Measurements from ENCODE around the gene UBASH3B. TPM values are rescaled to one million over a fixed set of nuclear protein-coding genes. Genes with fewer than 3 reads are reported as not detected.

Gene UBASH3B
- total and polyA plus RNA-seq, 2 donors (not counting 1 experiment from before 2014, with no cell fraction given), result 13.1 to 44.4 TPM

GRCh38 chr11:122804796-122805195 lies 149.3 kb downstream of the UBASH3B start:
- TF ChIP-seq EZH2 (IDR thresholded peaks at IDR 0.05; ENCODE audit: low read length, missing control alignments), result no peak
- TF ChIP-seq CTCF (conservative IDR thresholded peaks at IDR 0.05 in 1 of 2, IDR thresholded peaks at IDR 0.05 in 1 of 2; ENCODE audit: low read depth in 1 of 2, low read length in 2 of 2), result no peak
- H3K27ac ChIP-seq (ENCODE audit: insufficient read depth, low read length), result no peak overlapping the region
- H3K4me3 ChIP-seq (replicated peaks in 1 of 4; ENCODE audit: control extremely low read depth in 1 of 4, insufficient read depth in 1 of 4, low read depth in 3 of 4, low read length in 4 of 4), result no peak overlapping the region
- H3K36me3 ChIP-seq (ENCODE audit: control insufficient read depth, insufficient read depth, low read length), result peaks cover 4% of the 10 kb centered on the region
- no peak for DNase-seq (ENCODE audit: low read depth in 2 of 2)
- H3K9me3 ChIP-seq (ENCODE audit: control insufficient read depth, insufficient read depth, low read depth, low read length), result no peaks in the 10 kb centered on the region
- no peak overlapping the region for H3K9ac ChIP-seq (ENCODE audit: insufficient read depth, low read length)
- no peaks in the 10 kb centered on the region for H3K27me3 ChIP-seq (ENCODE audit: control insufficient read depth, insufficient read depth, low read length)
- no peaks in the 10 kb centered on the region for H4K20me1 ChIP-seq (ENCODE audit: control insufficient read depth, extremely low read depth, insufficient read depth, low read length)
- peaks cover 16% of the 10 kb centered on the region for H3K4me1 ChIP-seq (ENCODE audit: control insufficient read depth, extremely low read depth, insufficient read depth, low read length)
- no peaks in the 10 kb centered on the region for H3K79me2 ChIP-seq (ENCODE audit: control insufficient read depth, insufficient read depth, low read length)
- H3K4me2 ChIP-seq (ENCODE audit: extremely low read depth, insufficient read depth, low read length), result no peak overlapping the region
- no peak overlapping the region for H2AFZ ChIP-seq (ENCODE audit: low read length)

DNA sequence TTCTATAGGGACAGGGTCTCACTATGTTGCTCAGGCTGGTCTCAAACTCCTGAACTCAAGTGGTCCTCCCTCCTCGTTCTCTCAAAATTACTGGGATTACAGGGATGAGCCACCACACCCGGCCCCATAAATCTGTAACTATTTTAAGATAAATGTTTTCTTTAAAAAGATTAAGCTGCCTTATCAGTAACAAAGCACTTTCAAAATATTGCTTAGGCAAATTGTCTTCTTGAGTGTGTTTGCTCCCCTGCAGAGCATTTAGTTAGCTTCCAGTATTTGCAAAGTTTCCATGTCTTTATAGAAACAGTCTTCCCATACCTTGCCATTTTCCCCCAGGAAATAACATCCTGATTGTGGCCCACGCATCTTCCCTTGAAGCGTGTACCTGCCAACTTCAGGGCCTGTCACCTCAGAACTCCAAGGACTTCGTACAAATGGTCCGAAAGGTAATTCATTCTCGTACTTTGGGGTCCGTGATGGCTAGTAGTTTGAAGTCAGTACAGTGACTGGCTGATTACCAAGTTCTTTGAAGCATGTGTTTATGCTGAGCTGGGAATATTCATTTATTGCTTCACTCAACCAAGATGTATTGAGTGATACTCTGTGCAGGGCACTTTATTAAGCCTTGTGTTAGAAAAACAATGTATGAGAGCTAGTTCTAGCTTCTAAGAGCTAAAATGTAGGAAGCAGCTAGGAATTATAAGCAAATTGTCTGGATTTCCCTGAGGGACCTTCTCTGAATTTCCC lies 152.4 kb downstream of the UBASH3B start:
- Histone ChIP-seq H3K9ac (ENCODE audit: insufficient read depth, low read length) (no peak overlapping the region), H2AFZ (ENCODE audit: low read length) (no peak overlapping the region), H3K27me3 (ENCODE audit: control insufficient read depth, insufficient read depth, low read length) (no peaks in the 10 kb centered on the region), H3K4me1 (ENCODE audit: control insufficient read depth, extremely low read depth, insufficient read depth, low read length) (peaks cover 12% of the 10 kb centered on the region), H3K36me3 (ENCODE audit: control insufficient read depth, insufficient read depth, low read length) (peaks cover 2% of the 10 kb centered on the region), H3K9me3 (ENCODE audit: control insufficient read depth, insufficient read depth, low read depth, low read length) (no peaks in the 10 kb centered on the region), H3K4me3 (replicated peaks in 1 of 4; ENCODE audit: control extremely low read depth in 1 of 4, insufficient read depth in 1 of 4, low read depth in 3 of 4, low read length in 4 of 4) (no peak overlapping the region), H3K27ac (ENCODE audit: insufficient read depth, low read length) (no peak overlapping the region), H3K79me2 (ENCODE audit: control insufficient read depth, insufficient read depth, low read length) (no peaks in the 10 kb centered on the region), H3K4me2 (ENCODE audit: extremely low read depth, insufficient read depth, low read length) (peak overlapping the region; percentile 18), H4K20me1 (ENCODE audit: control insufficient read depth, extremely low read depth, insufficient read depth, low read length) (no peaks in the 10 kb centered on the region)
- TF ChIP-seq EZH2 (IDR thresholded peaks at IDR 0.05; ENCODE audit: low read length, missing control alignments) (no peak), CTCF (conservative IDR thresholded peaks at IDR 0.05 in 1 of 2, IDR thresholded peaks at IDR 0.05 in 1 of 2; ENCODE audit: low read depth in 1 of 2, low read length in 2 of 2) (no peak)
- peak in 1 of 2 donors; percentile 77 for DNase-seq (ENCODE audit: low read depth in 2 of 2)

- Histone ChIP-seq H3K36me3 (ENCODE audit: control insufficient read depth, insufficient read depth, low read length) (peaks cover 2% of the 10 kb centered on the region), H3K4me1 (ENCODE audit: control insufficient read depth, extremely low read depth, insufficient read depth, low read length) (peaks cover 6% of the 10 kb centered on the region), H3K27me3 (ENCODE audit: control insufficient read depth, insufficient read depth, low read length) (no peaks in the 10 kb centered on the region), H3K4me2 (ENCODE audit: extremely low read depth, insufficient read depth, low read length) (peak overlapping the region; percentile 18), H3K4me3 (replicated peaks in 1 of 4; ENCODE audit: control extremely low read depth in 1 of 4, insufficient read depth in 1 of 4, low read depth in 3 of 4, low read length in 4 of 4) (no peak overlapping the region), H3K9me3 (ENCODE audit: control insufficient read depth, insufficient read depth, low read depth, low read length) (no peaks in the 10 kb centered on the region), H3K27ac (ENCODE audit: insufficient read depth, low read length) (no peak overlapping the region), H3K79me2 (ENCODE audit: control insufficient read depth, insufficient read depth, low read length) (no peaks in the 10 kb centered on the region), H4K20me1 (ENCODE audit: control insufficient read depth, extremely low read depth, insufficient read depth, low read length) (no peaks in the 10 kb centered on the region), H3K9ac (ENCODE audit: insufficient read depth, low read length) (no peak overlapping the region), H2AFZ (ENCODE audit: low read length) (peak overlapping the region; percentile 39)
- DNase-seq (ENCODE audit: low read depth in 2 of 2), result peak; percentile 56 to 68
- TF ChIP-seq EZH2 (IDR thresholded peaks at IDR 0.05; ENCODE audit: low read length, missing control alignments), result no peak
- TF ChIP-seq CTCF (conservative IDR thresholded peaks at IDR 0.05 in 1 of 2, IDR thresholded peaks at IDR 0.05 in 1 of 2; ENCODE audit: low read depth in 1 of 2, low read length in 2 of 2), result no peak
Measured at GRCh38 chr11:122808478-122808869, 153.0 kb downstream of the UBASH3B start.

Measured in fibroblast of lung (primary cell).